GM12801 (cell line): Measurements from ENCODE around the gene DUSP1.

ENCODE experiments used
- TF ChIP-seq, protein P1 (sequence below): IDR thresholded peaks from one replicate; pipeline ENCODE4 v1.5.1; 2011; ENCODE audit warnings: control low read depth; ENCODE audit not compliant: insufficient read length; ENCODE audit errors: extremely low read depth

DUSP1 gene

DNA sequence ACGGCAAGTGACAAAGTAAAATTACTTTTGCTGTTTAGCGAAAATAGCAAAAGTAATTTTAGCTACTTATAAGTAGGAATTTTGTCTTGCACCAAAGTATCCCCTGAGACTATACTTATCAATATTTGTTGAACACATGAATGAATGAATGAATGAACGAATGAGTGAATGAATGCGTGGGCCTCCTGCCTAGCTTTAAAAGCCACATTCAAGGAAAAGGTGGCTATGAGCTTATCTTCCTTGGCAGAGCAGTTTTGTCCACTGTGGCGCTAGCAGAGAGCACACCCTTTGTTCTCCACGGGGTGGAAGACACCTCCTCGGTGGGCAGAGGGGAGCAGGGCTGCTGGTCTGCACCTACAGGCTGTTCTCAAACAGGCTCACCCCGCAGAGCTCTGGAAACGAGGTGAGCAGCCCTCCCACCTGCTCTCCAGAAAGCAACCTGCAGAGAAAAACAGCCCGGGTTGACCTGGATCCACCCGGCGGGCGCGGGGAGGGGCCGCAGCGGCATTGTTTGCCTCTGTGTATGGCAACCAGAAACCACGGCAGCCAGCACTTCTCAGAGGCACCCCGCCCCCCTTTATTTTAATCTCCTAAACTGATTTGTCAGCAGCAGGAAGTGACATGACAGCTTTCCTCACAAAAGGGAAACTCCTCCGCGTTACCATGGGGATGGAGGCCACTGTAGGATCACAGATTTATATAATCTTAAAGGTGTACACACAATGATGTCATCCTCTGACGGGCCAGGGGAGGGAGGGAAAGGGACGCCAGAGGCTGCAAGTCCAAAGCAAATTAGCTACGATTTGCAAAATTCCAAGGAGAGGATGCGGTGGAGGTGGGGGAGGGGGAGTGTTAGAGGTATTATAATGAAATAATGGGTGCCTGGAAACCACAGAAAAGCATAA is 5.9 kb downstream of the DUSP1 start:
- TF ChIP-seq, protein P1, sequence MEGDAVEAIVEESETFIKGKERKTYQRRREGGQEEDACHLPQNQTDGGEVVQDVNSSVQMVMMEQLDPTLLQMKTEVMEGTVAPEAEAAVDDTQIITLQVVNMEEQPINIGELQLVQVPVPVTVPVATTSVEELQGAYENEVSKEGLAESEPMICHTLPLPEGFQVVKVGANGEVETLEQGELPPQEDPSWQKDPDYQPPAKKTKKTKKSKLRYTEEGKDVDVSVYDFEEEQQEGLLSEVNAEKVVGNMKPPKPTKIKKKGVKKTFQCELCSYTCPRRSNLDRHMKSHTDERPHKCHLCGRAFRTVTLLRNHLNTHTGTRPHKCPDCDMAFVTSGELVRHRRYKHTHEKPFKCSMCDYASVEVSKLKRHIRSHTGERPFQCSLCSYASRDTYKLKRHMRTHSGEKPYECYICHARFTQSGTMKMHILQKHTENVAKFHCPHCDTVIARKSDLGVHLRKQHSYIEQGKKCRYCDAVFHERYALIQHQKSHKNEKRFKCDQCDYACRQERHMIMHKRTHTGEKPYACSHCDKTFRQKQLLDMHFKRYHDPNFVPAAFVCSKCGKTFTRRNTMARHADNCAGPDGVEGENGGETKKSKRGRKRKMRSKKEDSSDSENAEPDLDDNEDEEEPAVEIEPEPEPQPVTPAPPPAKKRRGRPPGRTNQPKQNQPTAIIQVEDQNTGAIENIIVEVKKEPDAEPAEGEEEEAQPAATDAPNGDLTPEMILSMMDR = no peak

DNA sequence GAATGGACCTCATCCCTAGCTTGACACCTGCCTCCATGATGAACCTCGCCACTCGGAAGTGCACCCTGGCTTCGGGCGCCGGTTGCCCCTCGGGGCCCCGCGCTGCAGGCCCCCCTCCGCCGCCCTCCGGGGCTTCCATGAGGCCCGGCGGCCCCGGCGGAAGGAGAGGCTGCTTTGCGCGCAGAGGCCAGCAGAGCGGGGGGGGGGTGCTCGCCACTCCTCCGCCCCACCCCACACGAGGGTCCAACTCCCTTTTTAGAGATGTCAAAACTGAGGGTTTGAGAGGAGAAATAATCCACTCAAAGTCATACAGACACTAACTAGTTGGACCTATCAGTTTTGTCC is 7.9 kb downstream of the DUSP1 start:
- TF ChIP-seq, protein P1 = no peak

DNA sequence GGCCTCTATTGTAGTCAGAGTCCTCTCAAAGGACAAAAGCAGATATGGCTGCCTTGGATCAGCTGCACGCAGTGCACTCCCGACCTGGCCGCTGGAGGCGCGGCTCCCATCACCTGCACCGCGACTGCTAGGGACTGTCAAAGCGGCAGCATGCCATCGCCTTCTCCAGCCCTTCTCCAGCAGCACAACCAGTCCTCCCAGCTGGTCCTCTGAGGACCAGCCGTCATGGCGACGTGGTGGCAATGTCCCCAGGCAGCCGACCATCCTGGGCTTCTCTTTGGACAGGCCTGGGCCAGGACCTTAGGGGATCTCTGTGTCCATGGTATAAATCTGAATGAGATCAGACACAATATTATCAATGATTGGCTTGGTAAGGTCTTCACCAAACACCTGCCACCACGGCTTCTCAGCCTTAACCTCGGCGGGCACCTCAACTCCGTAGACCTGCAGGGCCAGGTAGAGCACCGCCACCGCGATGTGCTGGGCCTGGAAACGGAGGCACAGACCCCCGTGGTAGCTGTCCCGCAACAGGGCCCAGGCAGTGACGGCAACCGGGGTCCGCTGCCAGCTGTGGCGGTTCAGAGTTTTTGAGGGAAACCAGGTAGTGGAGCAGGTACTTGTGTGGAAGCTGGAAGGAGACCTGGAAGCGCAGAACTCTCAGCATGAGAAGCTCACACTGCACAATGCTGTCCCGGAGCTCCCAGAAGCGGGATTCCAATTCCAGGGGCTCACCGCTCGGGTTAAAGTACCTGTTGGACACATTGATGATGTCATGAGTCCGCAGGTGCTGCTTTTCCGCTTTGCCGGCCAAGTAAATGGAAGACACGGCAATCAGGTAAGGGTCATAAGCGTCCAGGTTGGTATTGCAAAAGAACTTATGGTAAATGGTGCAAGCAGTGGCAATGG is 8.5 kb downstream of the DUSP1 start:
- TF ChIP-seq, protein P1 = no peak

DNA sequence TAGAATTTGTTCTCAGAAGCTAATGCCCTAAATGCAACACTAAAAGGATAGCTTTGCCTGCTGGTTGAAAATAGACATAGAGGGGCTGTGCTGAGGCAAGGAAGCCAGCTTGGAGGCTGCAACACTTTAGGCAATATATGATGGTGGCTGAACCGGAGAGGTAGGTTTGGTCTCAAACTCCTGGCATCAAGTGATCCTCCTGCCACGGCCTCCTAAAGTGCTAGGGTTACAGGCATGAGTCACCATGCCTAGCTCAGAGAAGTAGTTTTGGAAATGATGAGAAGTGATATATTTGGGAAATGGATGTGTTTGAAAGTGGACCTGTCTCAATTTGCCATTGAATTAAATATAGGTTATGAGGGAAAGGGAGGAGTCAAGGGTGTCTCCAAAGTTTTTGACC is 10.0 kb downstream of the DUSP1 start:
- TF ChIP-seq, protein P1 = no peak

DNA sequence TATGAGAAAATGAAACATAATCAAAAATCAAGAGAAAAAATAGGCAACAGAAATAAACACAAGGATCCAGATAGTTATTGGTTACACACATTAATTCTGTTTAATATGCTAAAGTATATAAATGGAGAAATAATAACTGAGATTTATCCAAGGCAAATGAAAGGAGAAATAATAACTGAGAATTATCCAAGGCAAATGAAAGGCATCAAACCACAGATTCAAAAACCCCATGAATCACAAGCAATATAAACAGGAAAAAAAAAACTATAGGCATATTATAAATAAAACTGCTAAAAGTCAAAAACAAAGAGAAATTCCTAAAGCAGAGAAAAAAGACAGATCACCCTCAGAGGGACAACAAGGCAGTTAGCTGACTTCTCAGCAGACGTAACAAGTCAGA is 10.9 kb downstream of the DUSP1 start:
- TF ChIP-seq, protein P1 = no peak

DNA sequence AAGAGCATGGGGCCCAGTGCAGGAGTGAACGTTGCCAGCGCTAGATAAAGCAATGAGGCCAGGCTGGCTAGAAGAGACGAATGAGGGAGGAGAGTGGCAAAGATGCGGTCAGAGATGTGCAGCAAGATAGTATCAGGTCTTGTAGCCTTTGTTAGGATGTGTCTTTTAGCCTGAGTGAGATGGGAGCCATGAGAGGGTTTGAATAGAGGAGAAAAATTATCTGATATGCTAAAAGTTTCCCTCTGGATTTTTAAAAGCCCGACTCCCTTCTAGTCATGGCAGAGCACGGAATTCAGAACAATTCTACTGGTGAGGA is 12.2 kb downstream of the DUSP1 start:
- TF ChIP-seq, protein P1 = no peak

DNA sequence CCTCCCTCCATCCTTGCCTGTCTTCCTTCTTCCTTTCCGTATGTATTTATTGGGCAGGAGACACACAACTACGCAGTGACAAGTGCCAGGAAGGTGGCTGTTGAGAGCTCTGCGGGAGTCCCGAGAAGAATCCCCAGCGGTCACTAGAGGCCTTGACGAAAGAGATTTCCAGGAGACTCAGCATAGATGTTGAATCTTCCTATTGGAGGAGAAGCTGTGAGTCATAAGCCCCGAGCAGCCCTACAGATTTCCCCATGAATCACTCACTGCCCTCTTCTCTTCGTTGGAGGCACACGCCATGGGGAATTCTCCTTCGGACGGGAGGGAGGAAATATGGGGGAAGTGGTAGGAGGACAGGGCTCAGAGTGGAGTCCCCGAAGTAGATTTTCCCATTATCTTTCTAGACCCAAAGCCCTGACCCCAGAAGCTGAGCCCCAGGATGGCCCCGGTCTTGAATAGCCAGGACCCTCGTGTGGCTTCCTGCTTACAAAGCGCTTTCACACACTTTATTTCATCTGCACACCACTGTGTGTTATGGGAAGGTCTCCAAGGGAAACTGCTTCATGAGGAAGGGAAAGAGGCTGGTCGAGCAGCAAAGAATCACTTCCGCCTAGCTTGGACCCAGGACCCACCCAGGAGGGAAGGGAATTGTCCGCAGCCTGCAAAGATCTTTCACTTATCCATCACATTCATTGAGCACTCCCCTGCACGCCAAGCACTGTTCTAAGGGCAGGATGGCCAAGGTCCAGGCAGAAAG is 12.7 kb downstream of the DUSP1 start:
- TF ChIP-seq, protein P1 = no peak
